ENCODE measurements around the gene AGFG1. TPM values are rescaled to one million over a fixed set of nuclear protein-coding genes. Genes with fewer than 3 reads are reported as not detected.
A peak's percentile ranks its signal among the peaks of the same experiment; 100 is the strongest.
"Not testable (repeated sequence)": the region's sequence is repeated elsewhere in the genome, so short reads cannot be mapped to it uniquely, and the experiment has no call there.

The AGFG1 gene
- total RNA-seq, 6 experiments from 2014 or later: 62.3 to 105 (median 74.0) TPM

GRCh38 chr2:227511239-227511930 lies 39.4 kb downstream of the AGFG1 start:
- peaks cover 10% of the 10 kb centered on the region for H3K36me3 Mint-ChIP-seq (ENCODE audit: low read depth)
- H3K4me3 Mint-ChIP-seq: no peak overlapping the region
- H3K27me3 Mint-ChIP-seq (ENCODE audit: insufficient read depth): no peaks in the 10 kb centered on the region; the same call in 1 of the 2 replicates
- H3K4me1 Mint-ChIP-seq (ENCODE audit: low read depth): peaks cover 90% of the 10 kb centered on the region
- TF ChIP-seq CTCF (IDR thresholded peaks at IDR 0.05): no peak
- H3K9me3 Mint-ChIP-seq: no peaks in the 10 kb centered on the region
- no peak overlapping the region; the same call in 1 of the 2 replicates for H3K27ac Mint-ChIP-seq
- DNase-seq: no peak

- Mint-ChIP-seq H3K9me3 (no peaks in the 10 kb centered on the region), H3K36me3 (ENCODE audit: low read depth) (peaks cover 5% of the 10 kb centered on the region; the same call in 1 of the 2 replicates), H3K4me1 (ENCODE audit: low read depth) (peaks cover 90% of the 10 kb centered on the region), H3K27ac (no peak overlapping the region), H3K4me3 (no peak overlapping the region), H3K27me3 (ENCODE audit: insufficient read depth) (no peaks in the 10 kb centered on the region; the same call in 1 of the 2 replicates)
- TF ChIP-seq CTCF (IDR thresholded peaks at IDR 0.05): no peak
- DNase-seq: no peak
These were observed 40.0 kb downstream of the AGFG1 start for GRCh38 chr2:227511955-227512354.

GRCh38 chr2:227513113-227513512 lies 41.2 kb downstream of the AGFG1 start:
- Mint-ChIP-seq H3K9me3 (no peaks in the 10 kb centered on the region), H3K36me3 (ENCODE audit: low read depth) (peaks cover 5% of the 10 kb centered on the region; the same call in 1 of the 2 replicates), H3K4me3 (no peak overlapping the region), H3K4me1 (ENCODE audit: low read depth) (peaks cover 95% of the 10 kb centered on the region), H3K27ac (no peak overlapping the region; the same call in 1 of the 2 replicates), H3K27me3 (ENCODE audit: insufficient read depth) (no peaks in the 10 kb centered on the region; the same call in 1 of the 2 replicates)
- TF ChIP-seq CTCF (IDR thresholded peaks at IDR 0.05): no peak
- DNase-seq: no peak

GRCh38 chr2:227515742-227516141 lies 43.8 kb downstream of the AGFG1 start:
- no peaks in the 10 kb centered on the region for H3K9me3 Mint-ChIP-seq
- H3K36me3 Mint-ChIP-seq (ENCODE audit: low read depth): peaks cover 5% of the 10 kb centered on the region; the same call in 1 of the 2 replicates
- DNase-seq: no peak
- peak overlapping the region; percentile 5; the same call in 1 of the 2 replicates for H3K27ac Mint-ChIP-seq
- H3K4me1 Mint-ChIP-seq (ENCODE audit: low read depth): peaks cover 88% of the 10 kb centered on the region
- H3K27me3 Mint-ChIP-seq (ENCODE audit: insufficient read depth): no peaks in the 10 kb centered on the region; the same call in 1 of the 2 replicates
- no peak for TF ChIP-seq CTCF (IDR thresholded peaks at IDR 0.05)
- H3K4me3 Mint-ChIP-seq: no peak overlapping the region

GRCh38 chr2:227517724-227518123 lies 45.8 kb downstream of the AGFG1 start:
- TF ChIP-seq CTCF (IDR thresholded peaks at IDR 0.05): no peak
- Mint-ChIP-seq H3K27ac (peak overlapping the region; percentile 58; the same call in 1 of the 2 replicates), H3K36me3 (ENCODE audit: low read depth) (peaks cover 10% of the 10 kb centered on the region; the same call in 1 of the 2 replicates), H3K27me3 (ENCODE audit: insufficient read depth) (no peaks in the 10 kb centered on the region; the same call in 1 of the 2 replicates), H3K4me3 (no peak overlapping the region), H3K4me1 (ENCODE audit: low read depth) (peaks cover 68% of the 10 kb centered on the region), H3K9me3 (no peaks in the 10 kb centered on the region)
- no peak for DNase-seq

- peaks cover 68% of the 10 kb centered on the region for H3K4me1 Mint-ChIP-seq (ENCODE audit: low read depth)
- H3K27me3 Mint-ChIP-seq (ENCODE audit: insufficient read depth); H3K36me3 Mint-ChIP-seq (ENCODE audit: low read depth); H3K9me3 Mint-ChIP-seq: not testable (repeated sequence)
- DNase-seq: peak; percentile 60
- peak overlapping the region; percentile 58 for H3K27ac Mint-ChIP-seq
- peak overlapping the region; percentile 20 for H3K4me3 Mint-ChIP-seq
These were observed 46.4 kb downstream of the AGFG1 start for GRCh38 chr2:227518278-227518865.

GRCh38 chr2:227521178-227521577 lies 49.2 kb downstream of the AGFG1 start:
- not testable (repeated sequence) for H3K27me3 Mint-ChIP-seq (ENCODE audit: insufficient read depth); H3K4me3 Mint-ChIP-seq; H3K9me3 Mint-ChIP-seq; DNase-seq; H3K27ac Mint-ChIP-seq
- Mint-ChIP-seq H3K4me1 (ENCODE audit: low read depth) (peaks cover 47% of the 10 kb centered on the region), H3K36me3 (ENCODE audit: low read depth) (0 out of 2 replicates have a peak, but pooled peaks cover 10% of the 10 kb centered on the region)
